Mucosa of gallbladder (tissue), 1 donor: Measurements from ENCODE around the gene NUP43. TPM values are rescaled to one million over a fixed set of nuclear protein-coding genes. Genes with fewer than 3 reads are reported as not detected.
A peak's percentile ranks its signal among the peaks of the same experiment; 100 is the strongest.
"Not testable (repeated sequence)": the region's sequence is repeated elsewhere in the genome, so short reads cannot be mapped to it uniquely, and the experiment has no call there.

Experiments used
- DNase-seq: peaks from one replicate; pipeline ENCODE4 v3.0.0-alpha.2; 2020; ENCODE audit warnings: low spot score
- total RNA-seq: library from RNA; stranded (reverse); gene quantifications from one replicate; pipeline ENCODE4 v1.2.1, GENCODE V29; 2021
- donor health status: DM: no; HTN: no; CAD: no.

Gene NUP43
- total RNA-seq, 1 donor from 2014 or later: 31.6 TPM

- not testable (repeated sequence) for DNase-seq
Observed at GRCh38 chr6:149749082-149749593, 2.8 kb upstream of the NUP43 start.

GRCh38 chr6:149745252-149745651 lies 1.1 kb downstream of the NUP43 start:
- not testable (repeated sequence) for DNase-seq

GRCh38 chr6:149734915-149735314 lies 11.4 kb downstream of the NUP43 start:
- no peak for DNase-seq

GRCh38 chr6:149733089-149733720 lies 13.1 kb downstream of the NUP43 start:
- DNase-seq: no peak

GRCh38 chr6:149729824-149730223 lies 16.5 kb downstream of the NUP43 start:
- DNase-seq: no peak

GRCh38 chr6:149728499-149729234 lies 17.7 kb downstream of the NUP43 start:
- DNase-seq: no peak

GRCh38 chr6:149727793-149728498 lies 18.4 kb downstream of the NUP43 start:
- no peak for DNase-seq

GRCh38 chr6:149725785-149726184 lies 20.5 kb downstream of the NUP43 start:
- DNase-seq: no peak

GRCh38 chr6:149723771-149724417 lies 22.4 kb downstream of the NUP43 start:
- peak; percentile 41 for DNase-seq

GRCh38 chr6:149723262-149723661 lies 23.1 kb downstream of the NUP43 start:
- no peak for DNase-seq

GRCh38 chr6:149719531-149719930 lies 26.8 kb downstream of the NUP43 start:
- no peak for DNase-seq

- DNase-seq: peak; percentile 87
Observed at GRCh38 chr6:149717588-149718458, 28.5 kb downstream of the NUP43 start, which contains the start of gene LATS1. TSS of gene LATS1 (minus strand) at chr6:149718101. CDS start at chr6:149702126, 15,975 bp downstream.

- no peak for DNase-seq
Observed at GRCh38 chr6:149717255-149717587, 29.1 kb downstream of the NUP43 start.

- DNase-seq: no peak
Observed at GRCh38 chr6:149716181-149716963, 30.0 kb downstream of the NUP43 start.

GRCh38 chr6:149714442-149714841 lies 31.9 kb downstream of the NUP43 start:
- no peak for DNase-seq

- no peak for DNase-seq
Observed at GRCh38 chr6:149711711-149712110, 34.6 kb downstream of the NUP43 start.

GRCh38 chr6:149701714-149702113 lies 44.6 kb downstream of the NUP43 start:
- no peak for DNase-seq

- DNase-seq: no peak
Observed at GRCh38 chr6:149699150-149699549, 47.2 kb downstream of the NUP43 start.

GRCh38 chr6:149698175-149698574 lies 48.2 kb downstream of the NUP43 start:
- DNase-seq: no peak

GRCh38 chr6:149696901-149697300 lies 49.4 kb downstream of the NUP43 start:
- DNase-seq: no peak
